ENCODE results near the gene DPP9.

DNA sequence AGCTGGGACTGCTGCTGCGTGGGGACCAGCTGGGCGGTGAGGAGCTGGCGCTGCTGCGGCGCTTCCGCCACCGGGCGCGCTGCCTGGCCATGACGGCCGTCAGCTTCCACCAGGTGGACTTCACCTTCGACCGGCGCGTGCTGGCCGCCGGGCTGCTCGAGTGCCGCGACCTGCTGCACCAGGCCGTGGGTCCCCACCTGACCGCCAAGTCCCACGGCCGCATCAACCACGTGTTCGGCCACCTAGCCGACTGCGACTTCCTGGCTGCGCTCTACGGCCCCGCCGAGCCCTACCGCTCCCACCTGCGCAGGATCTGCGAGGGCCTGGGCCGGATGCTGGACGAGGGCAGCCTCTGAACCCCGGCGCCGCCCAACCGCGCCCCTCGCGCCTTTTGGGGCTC, 71.6 kb downstream of the DPP9 start:
- TF ChIP-seq, protein P1, sequence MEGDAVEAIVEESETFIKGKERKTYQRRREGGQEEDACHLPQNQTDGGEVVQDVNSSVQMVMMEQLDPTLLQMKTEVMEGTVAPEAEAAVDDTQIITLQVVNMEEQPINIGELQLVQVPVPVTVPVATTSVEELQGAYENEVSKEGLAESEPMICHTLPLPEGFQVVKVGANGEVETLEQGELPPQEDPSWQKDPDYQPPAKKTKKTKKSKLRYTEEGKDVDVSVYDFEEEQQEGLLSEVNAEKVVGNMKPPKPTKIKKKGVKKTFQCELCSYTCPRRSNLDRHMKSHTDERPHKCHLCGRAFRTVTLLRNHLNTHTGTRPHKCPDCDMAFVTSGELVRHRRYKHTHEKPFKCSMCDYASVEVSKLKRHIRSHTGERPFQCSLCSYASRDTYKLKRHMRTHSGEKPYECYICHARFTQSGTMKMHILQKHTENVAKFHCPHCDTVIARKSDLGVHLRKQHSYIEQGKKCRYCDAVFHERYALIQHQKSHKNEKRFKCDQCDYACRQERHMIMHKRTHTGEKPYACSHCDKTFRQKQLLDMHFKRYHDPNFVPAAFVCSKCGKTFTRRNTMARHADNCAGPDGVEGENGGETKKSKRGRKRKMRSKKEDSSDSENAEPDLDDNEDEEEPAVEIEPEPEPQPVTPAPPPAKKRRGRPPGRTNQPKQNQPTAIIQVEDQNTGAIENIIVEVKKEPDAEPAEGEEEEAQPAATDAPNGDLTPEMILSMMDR (conservative IDR thresholded peaks at IDR 0.05; ENCODE audit: low read depth, low read length), result no peak
- TF ChIP-seq RCOR1 (IDR thresholded peaks at IDR 0.05; ENCODE audit: insufficient replicate concordance, low read length), result no peak
- TF ChIP-seq, protein P2, sequence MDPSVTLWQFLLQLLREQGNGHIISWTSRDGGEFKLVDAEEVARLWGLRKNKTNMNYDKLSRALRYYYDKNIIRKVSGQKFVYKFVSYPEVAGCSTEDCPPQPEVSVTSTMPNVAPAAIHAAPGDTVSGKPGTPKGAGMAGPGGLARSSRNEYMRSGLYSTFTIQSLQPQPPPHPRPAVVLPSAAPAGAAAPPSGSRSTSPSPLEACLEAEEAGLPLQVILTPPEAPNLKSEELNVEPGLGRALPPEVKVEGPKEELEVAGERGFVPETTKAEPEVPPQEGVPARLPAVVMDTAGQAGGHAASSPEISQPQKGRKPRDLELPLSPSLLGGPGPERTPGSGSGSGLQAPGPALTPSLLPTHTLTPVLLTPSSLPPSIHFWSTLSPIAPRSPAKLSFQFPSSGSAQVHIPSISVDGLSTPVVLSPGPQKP (IDR thresholded peaks at IDR 0.05; ENCODE audit: borderline replicate concordance, low read depth, low read length), result no peak
- no peak for TF ChIP-seq POLR2A (IDR thresholded peaks at IDR 0.05; ENCODE audit: low read depth, low read length)
- no peak for TF ChIP-seq RAD21 (IDR thresholded peaks at IDR 0.05; ENCODE audit: low read length)
- no peak for TF ChIP-seq BHLHE40 (IDR thresholded peaks at IDR 0.05; ENCODE audit: low read depth, low read length)
- TF ChIP-seq, protein P3, sequence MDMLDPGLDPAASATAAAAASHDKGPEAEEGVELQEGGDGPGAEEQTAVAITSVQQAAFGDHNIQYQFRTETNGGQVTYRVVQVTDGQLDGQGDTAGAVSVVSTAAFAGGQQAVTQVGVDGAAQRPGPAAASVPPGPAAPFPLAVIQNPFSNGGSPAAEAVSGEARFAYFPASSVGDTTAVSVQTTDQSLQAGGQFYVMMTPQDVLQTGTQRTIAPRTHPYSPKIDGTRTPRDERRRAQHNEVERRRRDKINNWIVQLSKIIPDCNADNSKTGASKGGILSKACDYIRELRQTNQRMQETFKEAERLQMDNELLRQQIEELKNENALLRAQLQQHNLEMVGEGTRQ (IDR thresholded peaks at IDR 0.05; ENCODE audit: low read depth, low read length), result no peak
- TF ChIP-seq SMC3 (IDR thresholded peaks at IDR 0.05; ENCODE audit: low read depth, low read length), result no peak

All from IMR-90 (cell line).